ENCODE results near the gene HOXA1.

HOXA1 gene

DNA sequence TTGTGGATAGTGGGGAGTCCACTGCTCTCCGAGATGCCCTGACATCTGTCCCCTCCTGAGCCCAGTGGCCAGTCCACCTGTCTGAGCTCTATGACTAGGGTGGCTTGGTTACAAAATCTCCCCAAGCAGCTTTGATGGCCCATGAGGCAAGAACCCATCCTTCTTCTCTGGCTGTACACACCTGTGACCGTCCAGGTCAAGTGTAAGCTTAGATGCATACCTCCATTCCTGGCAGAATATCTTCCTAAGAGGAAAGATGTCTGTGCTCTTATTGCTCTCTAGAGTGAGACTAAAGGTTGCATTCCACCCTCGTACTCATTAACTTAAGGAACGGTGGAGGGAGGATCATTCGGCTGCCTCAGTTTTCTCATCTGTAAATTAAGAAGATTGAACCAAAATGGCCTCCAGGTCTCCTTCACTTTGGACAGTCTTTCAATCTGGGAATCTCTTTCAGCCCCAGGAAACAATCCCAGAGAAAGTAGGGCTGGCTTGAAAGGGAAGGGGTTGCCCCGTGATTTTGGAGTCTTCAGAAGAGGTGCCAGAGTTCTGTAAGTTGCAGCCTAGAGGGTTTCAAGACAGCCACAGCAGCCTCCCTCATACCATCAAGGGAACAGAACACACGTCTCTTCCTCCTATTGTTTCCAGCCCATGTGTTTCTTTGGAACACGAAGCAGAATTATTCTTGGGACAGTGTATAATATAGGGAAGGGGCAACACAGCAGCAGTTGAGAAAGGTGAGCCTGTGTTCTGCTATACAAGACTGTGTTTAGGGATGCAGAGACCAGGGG is 29.3 kb upstream of the HOXA1 start:
- no peak overlapping the region for H3K4me3 ChIP-seq (ENCODE audit: low read depth, low read length)
- no peak for DNase-seq (ENCODE audit: low read depth)
- TF ChIP-seq, protein P1, sequence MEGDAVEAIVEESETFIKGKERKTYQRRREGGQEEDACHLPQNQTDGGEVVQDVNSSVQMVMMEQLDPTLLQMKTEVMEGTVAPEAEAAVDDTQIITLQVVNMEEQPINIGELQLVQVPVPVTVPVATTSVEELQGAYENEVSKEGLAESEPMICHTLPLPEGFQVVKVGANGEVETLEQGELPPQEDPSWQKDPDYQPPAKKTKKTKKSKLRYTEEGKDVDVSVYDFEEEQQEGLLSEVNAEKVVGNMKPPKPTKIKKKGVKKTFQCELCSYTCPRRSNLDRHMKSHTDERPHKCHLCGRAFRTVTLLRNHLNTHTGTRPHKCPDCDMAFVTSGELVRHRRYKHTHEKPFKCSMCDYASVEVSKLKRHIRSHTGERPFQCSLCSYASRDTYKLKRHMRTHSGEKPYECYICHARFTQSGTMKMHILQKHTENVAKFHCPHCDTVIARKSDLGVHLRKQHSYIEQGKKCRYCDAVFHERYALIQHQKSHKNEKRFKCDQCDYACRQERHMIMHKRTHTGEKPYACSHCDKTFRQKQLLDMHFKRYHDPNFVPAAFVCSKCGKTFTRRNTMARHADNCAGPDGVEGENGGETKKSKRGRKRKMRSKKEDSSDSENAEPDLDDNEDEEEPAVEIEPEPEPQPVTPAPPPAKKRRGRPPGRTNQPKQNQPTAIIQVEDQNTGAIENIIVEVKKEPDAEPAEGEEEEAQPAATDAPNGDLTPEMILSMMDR (conservative IDR thresholded peaks at IDR 0.05; ENCODE audit: low read depth, low read length): no peak

DNA sequence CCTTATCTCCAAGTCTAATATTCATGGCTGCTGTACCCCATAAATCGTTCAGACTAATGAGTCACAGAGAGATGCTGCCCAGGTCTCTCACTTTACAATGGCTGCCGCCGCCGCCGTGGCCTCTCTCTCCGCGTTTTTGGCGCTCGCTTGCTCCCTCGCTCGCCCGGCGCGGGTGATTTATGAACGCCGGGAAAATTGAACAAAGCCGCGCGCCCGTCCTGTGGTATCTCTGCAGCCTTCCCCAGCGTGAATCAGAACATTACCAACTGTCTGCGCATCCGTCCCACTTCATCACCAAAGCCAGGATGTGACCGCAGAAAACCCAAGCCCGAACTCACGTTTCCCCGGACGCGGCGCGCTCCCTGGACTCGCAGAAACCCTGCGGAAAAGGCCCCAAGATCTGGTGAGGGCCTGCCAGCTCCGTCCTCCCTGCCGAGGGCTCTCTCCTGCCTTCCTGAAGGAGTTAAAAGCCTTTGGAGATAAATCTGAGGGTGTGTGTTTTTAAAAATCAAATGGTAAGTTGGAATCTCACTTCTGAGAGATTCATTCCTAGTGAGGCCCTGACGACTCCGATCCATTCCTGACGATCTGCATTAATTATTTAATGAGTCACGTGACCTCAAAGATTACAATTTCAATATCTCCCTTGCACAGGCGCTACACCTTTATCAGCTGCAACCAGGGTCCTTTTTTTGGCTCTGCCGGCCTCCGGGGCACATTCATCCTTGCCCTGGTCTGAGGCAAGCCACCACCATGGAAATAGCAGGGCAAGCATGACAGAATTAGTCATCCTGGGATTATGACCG is 28.5 kb upstream of the HOXA1 start:
- TF ChIP-seq, protein P1 (conservative IDR thresholded peaks at IDR 0.05; ENCODE audit: low read depth, low read length): no peak
- H3K4me3 ChIP-seq (ENCODE audit: low read depth, low read length): no peak overlapping the region
- no peak for DNase-seq (ENCODE audit: low read depth)

- TF ChIP-seq, protein P1 (conservative IDR thresholded peaks at IDR 0.05; ENCODE audit: low read depth, low read length): no peak
- no peak for DNase-seq (ENCODE audit: low read depth)
- H3K4me3 ChIP-seq (ENCODE audit: low read depth, low read length): no peak overlapping the region
Measured at GRCh38 chr7:27123477-27124053, 27.8 kb upstream of the HOXA1 start.

DNA sequence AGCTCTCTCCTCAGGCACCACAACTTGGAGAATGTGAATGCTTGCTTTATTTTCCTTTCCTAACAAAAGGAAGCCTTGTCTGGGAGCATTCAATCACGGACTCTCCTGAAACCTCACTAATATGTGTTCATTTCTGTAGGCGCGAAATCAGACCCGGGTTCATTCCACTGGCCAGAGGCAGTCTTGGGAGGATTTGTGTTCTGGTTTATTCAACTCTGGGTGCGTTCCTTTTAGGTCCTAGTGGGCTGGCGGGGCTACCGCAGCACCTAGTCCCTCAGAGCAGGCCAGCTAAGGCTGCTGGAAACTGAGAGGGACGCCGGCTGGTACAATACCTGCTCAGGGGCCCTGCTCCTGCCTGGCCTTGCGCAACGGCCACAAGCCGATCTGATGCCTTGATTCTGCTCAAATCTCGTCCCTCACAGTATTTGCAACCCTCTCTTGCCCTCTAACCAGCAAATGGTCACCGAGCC is 27.2 kb upstream of the HOXA1 start:
- DNase-seq (ENCODE audit: low read depth): no peak
- TF ChIP-seq, protein P1 (conservative IDR thresholded peaks at IDR 0.05; ENCODE audit: low read depth, low read length): no peak
- no peak overlapping the region for H3K4me3 ChIP-seq (ENCODE audit: low read depth, low read length)

GRCh38 chr7:27122077-27122910 is 26.5 kb upstream of the HOXA1 start:
- H3K4me3 ChIP-seq (ENCODE audit: low read depth, low read length): no peak overlapping the region
- no peak for DNase-seq (ENCODE audit: low read depth)
- TF ChIP-seq, protein P1 (conservative IDR thresholded peaks at IDR 0.05; ENCODE audit: low read depth, low read length): no peak

- DNase-seq (ENCODE audit: low read depth): no peak
- no peak overlapping the region for H3K4me3 ChIP-seq (ENCODE audit: low read depth, low read length)
Measured at GRCh38 chr7:27121684-27122076, 25.9 kb upstream of the HOXA1 start.

More at GRCh38 chr7:27121684-27122076, 25.9 kb upstream of the HOXA1 start:
- TF ChIP-seq, protein P1 (conservative IDR thresholded peaks at IDR 0.05; ENCODE audit: low read depth, low read length): no peak

Data from choroid plexus epithelial cell (primary cell).